Caco-2 (cell line): ENCODE results near the gene PDIA2. TPM values are rescaled to one million over a fixed set of nuclear protein-coding genes. Genes with fewer than 3 reads are reported as not detected.

Experiments used
- BruUV-seq: library from RNA; stranded (reverse); fragments of 400-500 nt; replicated peaks from 2 replicates; lab custom pipeline; 2021; lab: Mats Ljungman, UMichigan
- CTCF ChIA-PET: fragments of 300-600 bp; sonication (Branson Sonifier 250); formaldehyde crosslinking; loops from one replicate; lab custom pipeline; 2022; ENCODE audit warnings: antibody characterized with exemption; lab: Charles Lee
- POLR2A ChIA-PET: fragments of 300-600 bp; sonication (Branson Sonifier 250); formaldehyde crosslinking; loops from one replicate; lab custom pipeline; 2022; ENCODE audit warnings: antibody characterized with exemption; lab: Charles Lee
- DNase-seq, 2 experiments: peaks; one replicate each; pipeline versions ENCODE4 v3.0.0 to v3.0.0-alpha.2; 2020 to 2022
- H3K27me3 ChIP-seq: replicated peaks from 2 replicates; pipeline ENCODE4 v1.6.0; 2011; ENCODE audit warnings: low read length; ENCODE audit not compliant: control insufficient read depth, insufficient read depth
- H3K36me3 ChIP-seq: 2 replicates; pipeline ENCODE4 v1.5.1; 2011; ENCODE audit warnings: low read length; ENCODE audit not compliant: control insufficient read depth, insufficient read depth
- H3K4me1 ChIP-seq: fragments of 250-450 bp; sonication (Bioruptor Pico); 2 replicates; pipeline ENCODE4 v1.5.1; 2020; ENCODE audit warnings: mild to moderate bottlenecking
- H3K4me3 ChIP-seq: 2 replicates; pipeline ENCODE4 v1.5.1; 2011; ENCODE audit warnings: low read depth, mild to moderate bottlenecking, control low read depth, low read length
- H3K9me3 ChIP-seq: fragments of 250-450 bp; sonication (Bioruptor Pico); 2 replicates; pipeline ENCODE4 v1.5.1; 2020; ENCODE audit warnings: mild to moderate bottlenecking, moderate library complexity
- H3K27ac Mint-ChIP-seq: one replicate; pipeline ENCODE4 v1.8.0; 2022; ENCODE audit warnings: mixed read lengths; ENCODE audit not compliant: unreplicated experiment
- H3K27me3 Mint-ChIP-seq: one replicate; pipeline ENCODE4 v1.8.0; 2022; ENCODE audit warnings: mixed read lengths; ENCODE audit not compliant: insufficient read depth, unreplicated experiment
- H3K36me3 Mint-ChIP-seq: one replicate; pipeline ENCODE4 v1.8.0; 2022; ENCODE audit warnings: mild to moderate bottlenecking, mixed read lengths; ENCODE audit not compliant: insufficient read depth, unreplicated experiment
- H3K4me1 Mint-ChIP-seq: one replicate; pipeline ENCODE4 v1.8.0; 2022; ENCODE audit warnings: low read depth, mixed read lengths; ENCODE audit not compliant: unreplicated experiment
- H3K4me3 Mint-ChIP-seq: one replicate; pipeline ENCODE4 v1.8.0; 2022; ENCODE audit warnings: mild to moderate bottlenecking, moderate library complexity, mixed read lengths; ENCODE audit not compliant: unreplicated experiment
- H3K9me3 Mint-ChIP-seq: one replicate; pipeline ENCODE4 v1.8.0; 2022; ENCODE audit warnings: mixed read lengths; ENCODE audit not compliant: unreplicated experiment
- CTCF ChIP-seq, 2 experiments: fragments of 200-600 bp in 1 of 2; IDR thresholded peaks; 1 replicate in 1 of 2; 2 replicates in 1 of 2; pipeline versions ENCODE4 v1.5.1 to v1.8.0; 2011 to 2022; ENCODE audit warnings: antibody characterized with exemption in 1 of 2, control low read depth in 1 of 2, inconsistent platforms in 1 of 2, low read depth in 1 of 2, low read length in 1 of 2, mild to moderate bottlenecking in 1 of 2, moderate library complexity in 1 of 2; ENCODE audit not compliant: insufficient read depth in 1 of 2, severe bottlenecking in 1 of 2, unreplicated experiment in 1 of 2
- intact Hi-C: fragments of 100-400 bp; cut with micrococcal nuclease; formaldehyde crosslinking; loops from one replicate; pipeline ENCODE4 v1.10.0; 2022; ENCODE audit not compliant: unreplicated experiment
- total RNA-seq: library from RNA; stranded (reverse); gene quantifications from 2 replicates; pipeline ENCODE4 v1.2.3, GENCODE V29; 2022

The PDIA2 gene
- total RNA-seq, 1 experiment from 2014 or later: 0.41 TPM

GRCh38 chr16:280005-280460 lies 2.9 kb upstream of the PDIA2 start:
- CTCF ChIA-PET: interaction anchor here (1.5 kb wide), 1 partner anchor 73 kb away, joined by 8 read pairs; the partner anchor contains the start of gene AXIN1
- H3K27me3 Mint-ChIP-seq: no peaks in the 10 kb centered on the region
- no peak overlapping the region for H3K4me3 Mint-ChIP-seq
- H3K27ac Mint-ChIP-seq: no peak overlapping the region
- H3K4me3 ChIP-seq: peak overlapping the region; percentile 12; the same call in 1 of the 2 replicates
- no peaks in the 10 kb centered on the region; the same call in 1 of the 2 replicates for H3K27me3 ChIP-seq
- no peaks in the 10 kb centered on the region for H3K9me3 Mint-ChIP-seq
- H3K4me1 ChIP-seq: no peaks in the 10 kb centered on the region
- no peaks in the 10 kb centered on the region for H3K4me1 Mint-ChIP-seq
- intact Hi-C loops: no loop called here
- no TSS peak for BruUV-seq
- TF ChIP-seq CTCF (IDR thresholded peaks at IDR 0.05; ENCODE audit: insufficient read depth in 1 of 2, low read depth in 1 of 2, low read length in 1 of 2, severe bottlenecking in 1 of 2, unreplicated experiment in 1 of 2): no peak
- POLR2A ChIA-PET: no interaction called here
- no peak for DNase-seq
- H3K36me3 Mint-ChIP-seq: peaks cover 10% of the 10 kb centered on the region
- no peaks in the 10 kb centered on the region for H3K9me3 ChIP-seq
- no peaks in the 10 kb centered on the region for H3K36me3 ChIP-seq

- no peak for TF ChIP-seq CTCF (IDR thresholded peaks at IDR 0.05; ENCODE audit: insufficient read depth in 1 of 2, low read depth in 1 of 2, low read length in 1 of 2, severe bottlenecking in 1 of 2, unreplicated experiment in 1 of 2)
- Histone ChIP-seq H3K9me3 (no peaks in the 10 kb centered on the region), H3K27me3 (no peaks in the 10 kb centered on the region; the same call in 1 of the 2 replicates), H3K36me3 (no peaks in the 10 kb centered on the region), H3K4me1 (no peaks in the 10 kb centered on the region), H3K4me3 (peak within 1 kb of the TSS; percentile 33)
- BruUV-seq: no TSS peak
- Mint-ChIP-seq H3K27ac (no peak within 1 kb of the TSS), H3K27me3 (no peaks in the 10 kb centered on the region), H3K4me3 (peak within 1 kb of the TSS; percentile 19), H3K4me1 (no peaks in the 10 kb centered on the region), H3K36me3 (peaks cover 15% of the 10 kb centered on the region), H3K9me3 (no peaks in the 10 kb centered on the region)
- ChIA-PET POLR2A (interaction anchor here (0.5 kb wide), 1 partner anchor 43 kb away, joined by 3 read pairs; no protein-coding TSS in a partner anchor), CTCF (no interaction called here)
- intact Hi-C loops: no loop called here
- no peak for DNase-seq
Observed at GRCh38 chr16:280552-280951, 2.4 kb upstream of the PDIA2 start, which contains the start of gene ARHGDIG. Gene ARHGDIG, plus strand, starts transcription at chr16:280591. Its CDS starts 90 bp downstream, at chr16:280681.

- Mint-ChIP-seq H3K9me3 (no peaks in the 10 kb centered on the region), H3K36me3 (peaks cover 18% of the 10 kb centered on the region), H3K4me3 (peak overlapping the region; percentile 19), H3K4me1 (no peaks in the 10 kb centered on the region), H3K27me3 (no peaks in the 10 kb centered on the region), H3K27ac (no peak overlapping the region)
- BruUV-seq: no TSS peak
- TF ChIP-seq CTCF (IDR thresholded peaks at IDR 0.05; ENCODE audit: insufficient read depth in 1 of 2, low read depth in 1 of 2, low read length in 1 of 2, severe bottlenecking in 1 of 2, unreplicated experiment in 1 of 2): no peak
- no peaks in the 10 kb centered on the region for H3K4me1 ChIP-seq
- no peaks in the 10 kb centered on the region; the same call in 1 of the 2 replicates for H3K27me3 ChIP-seq
- intact Hi-C loops: no loop called here
- peak overlapping the region; percentile 33 for H3K4me3 ChIP-seq
- H3K9me3 ChIP-seq: no peaks in the 10 kb centered on the region
- no peaks in the 10 kb centered on the region for H3K36me3 ChIP-seq
- CTCF ChIA-PET: no interaction called here
- POLR2A ChIA-PET: interaction anchor here (0.5 kb wide), 1 partner anchor 44 kb away, joined by 3 read pairs; no protein-coding TSS in a partner anchor
- no peak for DNase-seq
Observed at GRCh38 chr16:280991-281659, 1.8 kb upstream of the PDIA2 start.
